Transverse colon (tissue), 3 donors: ENCODE measurements around the gene SIN3A.

Experiments
- POLR2A ChIP-seq: fragments of 450-650 bp; IDR thresholded peaks from one replicate; pipeline ENCODE4 v1.6.1; 2016; ENCODE audit warnings: antibody characterized with exemption, mild to moderate bottlenecking, moderate library complexity
- TF ChIP-seq, protein P1 (sequence below), 5 experiments: fragments of 200-600 bp in 3 of 5; fragments of 450-650 bp in 2 of 5; sonication (generic) in 3 of 5; IDR thresholded peaks; 1 replicate in 2 of 5; 2 replicates in 3 of 5; pipeline ENCODE4 v1.5.1; 2016 to 2017; ENCODE audit warnings: antibody characterized with exemption in 5 of 5, inconsistent platforms in 3 of 5, mild to moderate bottlenecking in 2 of 5, moderate library complexity in 1 of 5

DNA sequence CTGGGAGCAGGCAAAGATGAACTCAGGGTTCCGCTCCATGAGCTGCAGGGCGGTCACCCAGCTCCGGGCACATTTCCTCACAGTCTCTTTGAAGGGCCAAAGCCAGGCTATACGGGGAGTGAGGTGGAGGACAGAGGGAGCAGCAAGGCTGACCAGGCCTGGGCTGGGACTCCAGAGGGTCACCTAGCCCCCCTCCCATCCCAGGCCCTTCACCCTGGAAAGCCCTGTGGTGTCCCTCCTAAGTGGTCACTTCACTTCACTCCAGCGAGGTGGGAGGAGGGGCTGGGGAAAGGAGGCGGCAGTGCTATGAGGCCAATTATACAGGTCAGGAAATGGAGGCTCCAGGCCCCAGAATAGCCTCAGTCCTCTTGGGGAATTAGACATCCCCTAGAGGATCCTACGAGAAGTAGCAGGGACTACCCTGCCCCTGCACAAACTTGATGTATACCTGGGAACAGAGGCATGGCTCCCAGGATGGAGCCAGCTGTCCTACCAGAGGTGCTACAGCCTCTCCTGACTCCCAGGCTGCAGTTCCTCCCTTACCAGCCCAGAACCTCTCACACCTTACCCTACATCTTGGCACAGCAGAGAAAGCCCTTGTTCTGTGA lies 88.7 kb downstream of the SIN3A start:
- TF ChIP-seq POLR2A = no peak
- TF ChIP-seq, protein P1, sequence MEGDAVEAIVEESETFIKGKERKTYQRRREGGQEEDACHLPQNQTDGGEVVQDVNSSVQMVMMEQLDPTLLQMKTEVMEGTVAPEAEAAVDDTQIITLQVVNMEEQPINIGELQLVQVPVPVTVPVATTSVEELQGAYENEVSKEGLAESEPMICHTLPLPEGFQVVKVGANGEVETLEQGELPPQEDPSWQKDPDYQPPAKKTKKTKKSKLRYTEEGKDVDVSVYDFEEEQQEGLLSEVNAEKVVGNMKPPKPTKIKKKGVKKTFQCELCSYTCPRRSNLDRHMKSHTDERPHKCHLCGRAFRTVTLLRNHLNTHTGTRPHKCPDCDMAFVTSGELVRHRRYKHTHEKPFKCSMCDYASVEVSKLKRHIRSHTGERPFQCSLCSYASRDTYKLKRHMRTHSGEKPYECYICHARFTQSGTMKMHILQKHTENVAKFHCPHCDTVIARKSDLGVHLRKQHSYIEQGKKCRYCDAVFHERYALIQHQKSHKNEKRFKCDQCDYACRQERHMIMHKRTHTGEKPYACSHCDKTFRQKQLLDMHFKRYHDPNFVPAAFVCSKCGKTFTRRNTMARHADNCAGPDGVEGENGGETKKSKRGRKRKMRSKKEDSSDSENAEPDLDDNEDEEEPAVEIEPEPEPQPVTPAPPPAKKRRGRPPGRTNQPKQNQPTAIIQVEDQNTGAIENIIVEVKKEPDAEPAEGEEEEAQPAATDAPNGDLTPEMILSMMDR (IDR thresholded peaks at IDR 0.05) = no peak
